HFF-Myc (cell line): ENCODE data around the gene FUT7.
"Not testable (repeated sequence)": the region's sequence is repeated elsewhere in the genome, so short reads cannot be mapped to it uniquely, and the experiment has no call there.

Source experiments
- DNase-seq: peaks from one replicate; pipeline ENCODE4 v3.0.0-alpha.2; 2011; ENCODE audit warnings: low read depth; ENCODE audit errors: extremely low read depth
- H3K4me3 ChIP-seq: replicated peaks from 2 replicates; pipeline ENCODE4 v1.5.1; 2011; ENCODE audit warnings: low read depth, mild to moderate bottlenecking, control low read depth, low read length
- TF ChIP-seq, protein P1 (sequence below): IDR thresholded peaks from 2 replicates; pipeline ENCODE4 v1.5.1; 2012; ENCODE audit warnings: mild to moderate bottlenecking, low read depth, low read length, control low read depth; ENCODE audit errors: missing control alignments

Gene FUT7

GRCh38 chr9:137008312-137008711, 23.6 kb downstream of the FUT7 start:
- DNase-seq = no peak
- TF ChIP-seq, protein P1, sequence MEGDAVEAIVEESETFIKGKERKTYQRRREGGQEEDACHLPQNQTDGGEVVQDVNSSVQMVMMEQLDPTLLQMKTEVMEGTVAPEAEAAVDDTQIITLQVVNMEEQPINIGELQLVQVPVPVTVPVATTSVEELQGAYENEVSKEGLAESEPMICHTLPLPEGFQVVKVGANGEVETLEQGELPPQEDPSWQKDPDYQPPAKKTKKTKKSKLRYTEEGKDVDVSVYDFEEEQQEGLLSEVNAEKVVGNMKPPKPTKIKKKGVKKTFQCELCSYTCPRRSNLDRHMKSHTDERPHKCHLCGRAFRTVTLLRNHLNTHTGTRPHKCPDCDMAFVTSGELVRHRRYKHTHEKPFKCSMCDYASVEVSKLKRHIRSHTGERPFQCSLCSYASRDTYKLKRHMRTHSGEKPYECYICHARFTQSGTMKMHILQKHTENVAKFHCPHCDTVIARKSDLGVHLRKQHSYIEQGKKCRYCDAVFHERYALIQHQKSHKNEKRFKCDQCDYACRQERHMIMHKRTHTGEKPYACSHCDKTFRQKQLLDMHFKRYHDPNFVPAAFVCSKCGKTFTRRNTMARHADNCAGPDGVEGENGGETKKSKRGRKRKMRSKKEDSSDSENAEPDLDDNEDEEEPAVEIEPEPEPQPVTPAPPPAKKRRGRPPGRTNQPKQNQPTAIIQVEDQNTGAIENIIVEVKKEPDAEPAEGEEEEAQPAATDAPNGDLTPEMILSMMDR = no peak
- H3K4me3 ChIP-seq = no peak overlapping the region

DNA sequence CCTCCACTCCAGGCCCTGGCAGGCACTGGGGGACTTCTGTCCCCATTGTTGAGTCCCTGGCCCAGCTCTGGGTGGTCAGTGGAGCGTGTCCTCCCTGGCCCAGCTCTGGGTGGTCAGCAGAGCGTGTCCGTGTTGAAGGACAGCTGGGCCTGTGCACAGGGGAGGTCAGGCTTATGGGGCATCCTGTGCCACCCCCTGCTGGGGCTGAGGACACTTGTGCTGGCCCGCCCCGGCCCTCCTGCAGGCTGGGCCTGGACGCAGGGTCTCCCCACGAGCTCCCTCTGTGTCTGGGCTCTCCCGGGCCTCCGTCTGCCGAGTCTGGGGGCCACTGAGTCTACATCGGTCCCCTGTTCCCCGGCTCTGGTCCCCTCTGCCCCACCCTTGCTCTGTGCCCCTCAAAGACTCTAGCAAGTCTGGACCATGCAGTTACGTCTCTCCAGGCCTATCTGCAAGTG, 24.0 kb downstream of the FUT7 start:
- DNase-seq = no peak
- H3K4me3 ChIP-seq = no peak overlapping the region
- TF ChIP-seq, protein P1 = no peak

DNA sequence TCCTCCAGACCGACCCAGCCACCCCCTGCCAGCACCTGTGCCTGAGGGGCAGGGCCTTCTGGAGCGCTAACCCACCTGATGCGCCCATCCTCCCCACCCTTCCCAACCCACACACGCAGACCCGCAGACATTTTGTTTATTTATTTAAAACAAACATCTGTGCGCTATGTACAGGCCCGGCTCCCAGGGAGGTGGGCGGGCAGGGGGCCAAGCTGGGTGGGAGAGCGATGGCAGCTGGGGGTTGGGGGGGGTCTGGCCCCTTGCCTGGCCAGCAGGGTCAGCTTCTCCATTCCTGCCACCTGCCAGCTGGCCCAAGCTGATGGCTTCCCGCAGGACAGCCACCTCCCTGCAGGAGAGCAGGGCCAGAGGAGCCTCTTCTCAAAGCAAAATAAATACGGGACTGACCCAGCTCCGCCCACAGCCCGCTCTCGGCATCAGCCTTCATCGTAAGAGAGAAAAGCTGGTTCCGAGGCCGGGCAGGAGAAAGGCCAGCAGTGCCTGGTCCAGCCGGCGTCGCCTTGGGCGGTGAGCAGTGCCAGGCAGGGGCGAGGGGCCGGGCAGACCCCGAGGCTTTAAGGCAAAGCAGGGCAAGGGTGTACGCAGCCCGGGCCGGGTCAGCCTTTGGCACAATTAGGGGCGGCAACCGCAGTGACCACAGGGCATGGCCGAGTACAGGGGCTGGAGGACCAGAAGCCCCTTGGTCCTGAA, 24.6 kb downstream of the FUT7 start:
- TF ChIP-seq, protein P1 = no peak
- DNase-seq = no peak

GRCh38 chr9:137006116-137007003, 25.5 kb downstream of the FUT7 start:
- H3K4me3 ChIP-seq = no peak overlapping the region
- DNase-seq = no peak
- TF ChIP-seq, protein P1 = no peak

More for the DNA sequence above, 24.6 kb downstream of the FUT7 start:
- no peak overlapping the region for H3K4me3 ChIP-seq

GRCh38 chr9:137004285-137004684, 27.6 kb downstream of the FUT7 start:
- DNase-seq, H3K4me3 ChIP-seq: not testable (repeated sequence)
- TF ChIP-seq, protein P1 = peak; percentile 36

DNA sequence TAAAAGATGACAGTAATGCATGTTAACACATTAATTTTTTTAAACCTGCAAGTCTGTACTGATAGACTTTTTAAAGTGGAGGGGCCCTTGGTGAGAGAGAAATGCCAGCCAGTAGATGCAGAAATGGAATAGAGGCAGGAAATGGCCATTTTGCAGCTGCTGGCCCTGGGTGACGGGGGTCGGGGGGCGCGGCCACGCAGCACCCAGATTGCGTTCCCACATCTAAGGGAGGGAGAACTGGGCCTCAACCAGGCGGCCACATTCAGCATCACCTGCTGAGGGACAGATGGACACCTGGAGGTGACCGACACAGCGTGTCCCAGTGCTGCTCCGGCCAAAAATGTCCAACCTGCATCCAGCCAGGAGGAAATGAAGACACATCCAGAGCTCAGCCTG, 29.2 kb downstream of the FUT7 start:
- DNase-seq = no peak
- TF ChIP-seq, protein P1 = no peak
- H3K4me3 ChIP-seq = no peak overlapping the region
